Measurements from ENCODE around the gene CTNNA1. TPM values are rescaled to one million over a fixed set of nuclear protein-coding genes. Genes with fewer than 3 reads are reported as not detected.
"Not testable (repeated sequence)": the region's sequence is repeated elsewhere in the genome, so short reads cannot be mapped to it uniquely, and the experiment has no call there.

The CTNNA1 gene
- total RNA-seq, 4 donors from 2014 or later, result 92.6 to 164 (median 114) TPM

GRCh38 chr5:138754699-138755057 lies 1.5 kb downstream of the CTNNA1 start:
- in situ Hi-C loops (cut with MboI; ENCODE audit: low sequenced_read_pairs in 4 of 4) (loop anchor here in 1 of 4 donors (10.0 kb wide), 1 partner anchor 510 kb away; no protein-coding TSS in a partner anchor), intact Hi-C loops (cut with DNase I; ENCODE audit: low total_unique reads) (loop anchor here (2.0 to 5.0 kb wide), 2 partner anchors 444 to 508 kb away; partner anchors contain the start of gene SIL1)
- no peak for ATAC-seq
- H3K27ac ChIP-seq, result peak overlapping the region; percentile 87 to 100 (median 96)
- peaks cover 0 to 4% of the 10 kb centered on the region in 2 donors for H3K36me3 ChIP-seq
- TF ChIP-seq CTCF (IDR thresholded peaks at IDR 0.05 in 4 of 5, conservative IDR thresholded peaks at IDR 0.05 in 1 of 5), result no peak
- no peak for TF ChIP-seq POLR2A (IDR thresholded peaks at IDR 0.05)
- H3K9me3 ChIP-seq, result no peaks in the 10 kb centered on the region
- peaks cover 13 to 22% of the 10 kb centered on the region in 2 donors for H3K4me1 ChIP-seq
- peak overlapping the region; percentile 75 to 94 (median 79) for H3K4me3 ChIP-seq
- no peaks in the 10 kb centered on the region for H3K27me3 ChIP-seq
- DNase-seq, result no peak

GRCh38 chr5:138755084-138755748 lies 2.0 kb downstream of the CTNNA1 start:
- intact Hi-C loops (cut with DNase I; ENCODE audit: low total_unique reads), result loop anchor here (2.0 kb wide), 1 partner anchor 444 kb away; the partner anchor contains the start of gene SIL1
- Histone ChIP-seq H3K4me3 (peak overlapping the region in 2 of 4 donors; percentile 75 to 81), H3K27ac (peak overlapping the region; percentile 87 to 100 (median 96))

DNA sequence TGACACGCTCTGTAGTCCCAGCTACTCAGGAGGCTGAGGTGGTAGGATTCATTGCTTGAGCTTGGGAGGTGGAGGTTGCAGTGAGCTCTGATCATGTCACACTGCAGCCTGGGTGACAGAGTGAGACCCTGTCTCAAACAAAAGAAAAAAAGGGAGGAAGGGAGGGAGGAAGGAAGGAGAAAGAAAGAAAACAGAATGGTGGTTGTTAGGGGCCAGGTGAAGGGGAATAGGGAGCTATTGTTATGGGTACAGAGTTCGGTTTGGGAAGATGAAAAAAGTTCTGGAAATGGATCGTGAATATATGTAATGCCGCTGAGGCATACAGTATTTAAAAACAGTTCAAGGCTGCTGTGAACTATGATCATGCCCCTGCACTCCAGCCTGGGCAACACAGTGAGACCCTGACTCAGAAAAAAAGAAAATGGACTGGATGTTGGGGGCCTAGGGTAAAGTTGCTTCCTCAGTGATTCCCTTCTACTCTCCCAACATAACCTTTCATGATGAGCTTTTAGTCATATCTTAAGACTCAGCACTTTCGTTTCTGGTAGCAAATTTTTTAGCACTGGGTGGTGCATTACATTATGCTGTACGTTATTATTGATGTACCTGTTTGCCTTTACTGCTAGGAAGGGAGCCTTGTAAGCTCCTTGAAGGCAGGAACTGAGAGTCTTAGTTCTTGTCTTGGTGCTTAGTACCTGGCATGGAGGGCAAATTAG lies 4.0 kb downstream of the CTNNA1 start:
- H3K36me3 ChIP-seq, result peaks cover 0 to 4% of the 10 kb centered on the region in 2 donors
- H3K9me3 ChIP-seq, result no peaks in the 10 kb centered on the region
- no peaks in the 10 kb centered on the region for H3K27me3 ChIP-seq
- TF ChIP-seq CTCF (IDR thresholded peaks at IDR 0.05 in 4 of 5, conservative IDR thresholded peaks at IDR 0.05 in 1 of 5) (no peak), POLR2A (IDR thresholded peaks at IDR 0.05) (no peak)
- DNase-seq (no peak), ATAC-seq (no peak)
- intact Hi-C loops (cut with DNase I; ENCODE audit: low total_unique reads) (no loop called here), in situ Hi-C loops (cut with MboI; ENCODE audit: low sequenced_read_pairs in 4 of 4) (loop anchor here in 1 of 4 donors (10.0 kb wide), 1 partner anchor 508 kb away; no protein-coding TSS in a partner anchor)
- H3K4me1 ChIP-seq, result peaks cover 29 to 38% of the 10 kb centered on the region in 2 donors
- no peak overlapping the region for H3K4me3 ChIP-seq
- H3K27ac ChIP-seq, result no peak overlapping the region

More at GRCh38 chr5:138755084-138755748, 2.0 kb downstream of the CTNNA1 start:
- Histone ChIP-seq H3K9me3 (no peaks in the 10 kb centered on the region), H3K36me3 (peaks cover 0 to 4% of the 10 kb centered on the region in 2 donors), H3K27me3 (no peaks in the 10 kb centered on the region), H3K4me1 (peaks cover 13 to 22% of the 10 kb centered on the region in 2 donors)
- no peak for ATAC-seq
- in situ Hi-C loops (cut with MboI; ENCODE audit: low sequenced_read_pairs in 4 of 4), result loop anchor here in 1 of 4 donors (10.0 kb wide), 1 partner anchor 510 kb away; no protein-coding TSS in a partner anchor
- no peak for TF ChIP-seq POLR2A (IDR thresholded peaks at IDR 0.05)
- no peak for TF ChIP-seq CTCF (IDR thresholded peaks at IDR 0.05 in 4 of 5, conservative IDR thresholded peaks at IDR 0.05 in 1 of 5)
- DNase-seq, result no peak

DNA sequence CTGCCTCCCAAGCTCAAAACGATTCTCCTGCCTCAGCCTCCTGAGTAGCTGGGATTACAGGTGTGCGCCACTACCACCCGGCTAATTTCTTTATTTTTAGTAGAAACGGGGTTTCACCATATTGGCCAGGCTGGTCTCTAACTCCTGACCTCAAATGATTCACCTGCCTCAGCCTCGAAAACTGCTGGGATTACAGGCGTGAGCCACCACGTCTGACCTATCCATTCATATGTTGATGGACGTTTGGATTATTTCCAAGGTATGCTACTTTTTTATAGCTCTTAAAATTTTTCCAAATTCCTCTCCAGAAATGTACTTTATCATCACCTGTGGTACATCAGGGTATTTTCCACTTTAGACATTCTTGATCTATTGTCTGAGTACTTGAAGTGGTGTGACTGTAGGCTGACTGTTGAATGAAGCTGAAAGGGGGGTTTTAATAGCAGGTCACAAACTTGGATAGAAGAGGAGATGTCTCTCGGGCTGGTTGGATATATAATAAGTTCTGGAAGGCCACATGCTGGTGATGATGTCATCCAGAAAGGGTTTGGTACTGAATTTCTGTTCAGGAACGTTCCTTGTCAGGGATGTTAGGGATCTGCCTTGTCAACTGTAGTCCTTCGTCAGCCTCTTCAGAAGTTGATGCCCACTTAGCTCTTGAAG lies 7.4 kb downstream of the CTNNA1 start:
- no peak for ATAC-seq
- DNase-seq, result no peak
- H3K4me1 ChIP-seq, result peaks cover 29 to 41% of the 10 kb centered on the region in 2 donors
- H3K9me3 ChIP-seq, result no peaks in the 10 kb centered on the region
- H3K27me3 ChIP-seq, result no peaks in the 10 kb centered on the region
- no peak overlapping the region for H3K27ac ChIP-seq
- in situ Hi-C loops (cut with MboI; ENCODE audit: low sequenced_read_pairs in 4 of 4) (no loop called here), intact Hi-C loops (cut with DNase I; ENCODE audit: low total_unique reads) (no loop called here)
- TF ChIP-seq POLR2A (IDR thresholded peaks at IDR 0.05), result no peak
- TF ChIP-seq CTCF (IDR thresholded peaks at IDR 0.05 in 4 of 5, conservative IDR thresholded peaks at IDR 0.05 in 1 of 5), result no peak
- no peak overlapping the region for H3K4me3 ChIP-seq
- peaks cover 0 to 4% of the 10 kb centered on the region in 2 donors for H3K36me3 ChIP-seq

- in situ Hi-C loops (cut with MboI; ENCODE audit: low sequenced_read_pairs in 4 of 4); H3K36me3 ChIP-seq; intact Hi-C loops (cut with DNase I; ENCODE audit: low total_unique reads); ATAC-seq; H3K4me3 ChIP-seq; H3K27ac ChIP-seq; DNase-seq; H3K9me3 ChIP-seq; H3K27me3 ChIP-seq: not testable (repeated sequence)
- peaks cover 29 to 43% of the 10 kb centered on the region in 2 donors for H3K4me1 ChIP-seq
Measured at GRCh38 chr5:138761115-138761514, 7.9 kb downstream of the CTNNA1 start.

DNA sequence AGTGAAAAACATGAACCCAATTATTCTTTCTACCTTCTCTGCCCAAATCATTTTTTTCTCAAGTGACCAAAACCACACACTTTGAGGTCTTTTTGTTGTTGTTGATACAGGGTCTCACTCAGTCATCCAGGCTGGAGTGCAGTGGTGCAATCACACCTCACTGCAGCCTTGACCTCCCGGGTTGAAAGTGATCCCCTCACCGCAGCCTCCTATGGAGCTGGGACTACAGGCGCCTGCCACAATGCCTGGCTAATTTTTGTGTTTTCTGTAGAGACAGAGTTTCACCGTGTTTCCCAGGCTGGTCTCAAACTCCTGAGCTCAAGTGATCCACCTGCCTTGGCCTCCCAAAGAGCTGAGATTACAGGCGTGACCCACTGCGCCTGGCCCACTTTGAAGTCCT lies 8.4 kb downstream of the CTNNA1 start:
- H3K9me3 ChIP-seq; ATAC-seq; H3K36me3 ChIP-seq; in situ Hi-C loops (cut with MboI; ENCODE audit: low sequenced_read_pairs in 4 of 4); DNase-seq; H3K27ac ChIP-seq; H3K27me3 ChIP-seq; H3K4me3 ChIP-seq; intact Hi-C loops (cut with DNase I; ENCODE audit: low total_unique reads): not testable (repeated sequence)
- H3K4me1 ChIP-seq, result peaks cover 29 to 42% of the 10 kb centered on the region in 2 donors
